Limb (tissue), 2 donors: ENCODE data around the gene ART5.
"Not testable (repeated sequence)": the region's sequence is repeated elsewhere in the genome, so short reads cannot be mapped to it uniquely, and the experiment has no call there.

Experiments
- DNase-seq, 2 donors: peaks; one replicate each; pipeline ENCODE4 v3.0.0-alpha.2; 2016; ENCODE audit errors: extremely low spot score in 2 of 2

ART5 gene

GRCh38 chr11:3622521-3622920 lies 19.3 kb downstream of the ART5 start:
- no peak for DNase-seq

DNA sequence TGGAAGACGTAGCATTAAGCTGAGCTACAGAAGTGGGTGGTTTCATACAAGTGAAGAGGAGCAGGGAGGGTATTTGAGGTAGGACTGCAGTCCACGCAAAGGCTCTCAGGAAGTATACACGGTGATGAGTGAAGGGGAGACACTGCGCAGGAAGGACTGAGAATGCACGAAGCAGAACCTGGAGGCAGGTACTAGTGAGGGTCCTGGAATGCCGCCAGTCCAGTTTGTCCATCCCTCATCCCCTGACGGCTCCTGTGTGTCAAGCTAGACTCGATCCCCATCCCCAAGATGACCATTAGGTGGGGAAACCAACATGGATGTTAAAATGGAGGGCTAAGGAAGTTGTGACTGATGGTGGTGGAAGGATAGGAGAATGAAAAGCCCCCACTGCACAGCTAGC lies 23.8 kb downstream of the ART5 start:
- DNase-seq: no peak

GRCh38 chr11:3616721-3617460 lies 24.9 kb downstream of the ART5 start:
- DNase-seq: peak in 1 of 2 donors; percentile 21

DNA sequence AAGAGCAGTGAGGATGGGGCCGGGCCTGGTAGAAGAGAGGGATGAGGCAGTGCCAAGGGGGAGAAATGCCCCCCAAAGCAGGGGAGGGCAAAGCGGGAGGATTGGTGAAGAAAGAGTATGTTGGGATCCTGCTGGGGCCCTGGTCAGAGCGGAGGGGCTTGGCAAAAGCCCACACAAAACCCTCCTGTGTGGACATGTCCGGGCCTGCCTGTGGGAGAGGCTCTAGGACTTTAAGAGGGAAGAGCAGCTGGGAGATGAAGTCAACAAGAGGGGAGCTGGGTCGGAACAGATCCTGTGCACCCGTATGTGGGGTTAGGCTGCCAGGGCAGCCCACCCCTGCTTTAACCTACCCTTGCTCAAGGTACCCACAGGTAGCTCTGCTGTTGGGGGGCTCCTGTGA lies 25.8 kb downstream of the ART5 start:
- no peak for DNase-seq

GRCh38 chr11:3614742-3615171 lies 27.0 kb downstream of the ART5 start:
- no peak for DNase-seq

GRCh38 chr11:3613998-3614741 lies 27.6 kb downstream of the ART5 start:
- no peak for DNase-seq

- no peak for DNase-seq
Observed at GRCh38 chr11:3611976-3612678, 29.7 kb downstream of the ART5 start.

DNA sequence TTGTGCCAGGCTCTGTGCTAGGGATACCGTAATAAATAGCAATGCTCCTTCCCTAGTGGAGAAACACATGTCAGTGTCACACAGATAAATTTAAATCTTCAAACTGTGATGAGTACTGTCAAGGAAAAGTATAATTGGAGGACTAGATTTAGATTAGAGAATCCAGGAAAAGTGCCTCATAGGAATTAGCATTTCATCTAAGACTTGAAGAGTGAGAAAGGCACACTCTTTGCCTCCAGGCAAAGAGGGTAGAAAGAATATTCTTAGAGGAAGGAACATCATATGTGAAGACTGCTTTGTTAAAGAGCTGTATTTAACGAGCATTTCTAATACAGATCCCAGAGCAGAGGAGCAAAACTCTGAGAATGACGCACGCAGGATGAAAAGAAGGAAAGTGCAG lies 30.9 kb downstream of the ART5 start:
- no peak for DNase-seq

- DNase-seq: peak in 1 of 2 donors; percentile 50
Observed at GRCh38 chr11:3609416-3610265, 32.2 kb downstream of the ART5 start.

- DNase-seq: no peak
Observed at GRCh38 chr11:3605771-3606203, 36.0 kb downstream of the ART5 start.

DNA sequence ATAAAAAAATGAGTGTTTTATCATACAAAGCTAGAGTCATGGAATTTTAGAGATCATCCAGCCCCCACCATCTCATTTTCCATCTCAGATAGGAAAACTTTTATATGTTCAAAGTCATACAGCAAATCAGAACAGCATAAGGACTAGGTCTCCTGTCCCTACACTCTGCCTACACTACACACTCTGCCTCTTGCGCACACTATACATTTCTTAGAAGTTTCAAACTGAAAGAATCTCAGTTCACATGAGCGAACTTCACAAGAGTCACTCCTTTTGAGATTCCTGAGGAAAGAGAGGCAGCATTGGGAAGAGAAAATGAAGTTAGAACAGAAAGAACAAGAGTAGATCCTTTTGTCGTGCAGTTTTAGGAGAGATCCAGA lies 36.5 kb downstream of the ART5 start:
- no peak for DNase-seq

DNA sequence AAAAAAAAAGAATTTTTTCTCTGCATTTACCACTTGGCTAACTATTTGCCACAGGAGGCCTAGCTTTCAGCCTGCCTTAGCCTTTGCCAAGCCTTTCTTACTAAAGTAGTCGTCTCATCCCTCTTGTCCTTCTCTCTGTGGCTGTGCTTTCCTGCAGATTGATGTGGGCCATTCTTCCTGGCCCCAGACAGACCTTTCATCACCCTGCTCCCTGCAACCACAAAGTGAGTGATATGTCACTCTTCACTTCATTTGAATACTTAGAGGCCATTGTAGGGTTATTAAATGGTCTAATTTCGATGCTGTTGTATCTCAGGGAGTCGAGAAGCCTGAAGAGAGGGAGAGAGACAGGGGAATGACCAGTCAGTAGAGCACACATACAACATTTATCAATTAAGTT lies 37.6 kb downstream of the ART5 start:
- no peak for DNase-seq

GRCh38 chr11:3600201-3600600 lies 41.6 kb downstream of the ART5 start:
- not testable (repeated sequence) for DNase-seq

DNA sequence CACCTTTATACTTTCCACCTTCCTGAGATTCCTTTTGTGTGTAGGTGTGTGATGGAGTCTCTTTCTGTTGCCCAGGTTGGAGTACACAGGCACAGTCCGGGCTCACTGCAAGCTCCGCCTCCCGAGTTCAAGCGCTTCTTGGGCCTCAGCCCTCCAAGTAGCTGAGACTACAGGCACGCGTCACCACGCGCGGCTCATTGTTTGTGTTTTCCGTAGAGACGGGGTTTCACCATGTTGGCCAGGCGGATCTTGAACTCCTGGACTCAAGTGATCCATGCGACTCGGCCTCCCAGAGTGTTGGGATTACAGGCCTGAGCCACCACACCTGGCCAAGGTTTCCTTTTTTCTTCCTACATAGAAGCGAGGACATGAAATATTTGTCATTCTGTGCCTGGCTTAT lies 44.0 kb downstream of the ART5 start:
- not testable (repeated sequence) for DNase-seq

GRCh38 chr11:3591326-3591725 lies 50.5 kb downstream of the ART5 start:
- DNase-seq: not testable (repeated sequence)

DNA sequence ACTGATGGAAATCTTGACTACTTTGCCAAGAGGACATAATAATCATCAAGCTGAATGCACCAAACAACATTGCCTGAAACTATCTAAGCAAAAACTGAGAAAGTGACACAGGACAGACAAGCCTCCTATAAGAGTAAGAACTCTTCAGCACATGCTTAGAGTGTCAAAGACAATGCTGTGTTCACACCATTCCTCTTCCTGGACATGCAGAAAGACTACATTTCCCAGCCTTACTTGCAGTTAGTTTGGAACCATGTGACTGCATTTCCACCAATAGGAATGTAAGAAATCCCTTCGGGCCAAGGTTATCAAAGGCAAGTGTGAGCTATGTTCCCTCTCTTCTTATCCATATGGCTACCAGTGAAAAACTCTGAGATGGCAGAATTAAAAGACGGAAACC lies 51.6 kb downstream of the ART5 start:
- not testable (repeated sequence) for DNase-seq

GRCh38 chr11:3588776-3589175 lies 53.0 kb downstream of the ART5 start:
- DNase-seq: not testable (repeated sequence)
